Stimulated activated naive CD8-positive, alpha-beta T cell treated with anti-CD3 and anti-CD28 coated beads, Interleukin-15, Interleukin-2, amounts not matched to agents 100 ng/mL and 50 ng/mL, for 24 hours (primary cell): ENCODE results near the gene GALNT18.

Source experiments
- H3K27ac Mint-ChIP-seq: one replicate; pipeline ENCODE4 v1.8.0; 2021; ENCODE audit warnings: mild to moderate bottlenecking, mixed read lengths
- H3K27me3 Mint-ChIP-seq: one replicate; pipeline ENCODE4 v1.8.0; 2021; ENCODE audit warnings: mixed read lengths
- H3K36me3 Mint-ChIP-seq: one replicate; pipeline ENCODE4 v1.8.0; 2021; ENCODE audit warnings: low read depth, mixed read lengths
- H3K4me1 Mint-ChIP-seq: one replicate; pipeline ENCODE4 v1.8.0; 2021; ENCODE audit warnings: low read depth, mixed read lengths
- H3K4me3 Mint-ChIP-seq: one replicate; pipeline ENCODE4 v1.8.0; 2021; ENCODE audit warnings: mild to moderate bottlenecking, mixed read lengths
- H3K9me3 Mint-ChIP-seq: one replicate; pipeline ENCODE4 v1.8.0; 2021; ENCODE audit warnings: mixed read lengths

GALNT18 gene

GRCh38 chr11:11288972-11289616 lies 332.7 kb downstream of the GALNT18 start:
- peaks cover 6% of the 10 kb centered on the region for H3K4me1 Mint-ChIP-seq
- H3K36me3 Mint-ChIP-seq: no peaks in the 10 kb centered on the region
- H3K4me3 Mint-ChIP-seq: no peak overlapping the region
- H3K9me3 Mint-ChIP-seq: no peaks in the 10 kb centered on the region
- peaks cover 4% of the 10 kb centered on the region for H3K27me3 Mint-ChIP-seq
- H3K27ac Mint-ChIP-seq: no peak overlapping the region

DNA sequence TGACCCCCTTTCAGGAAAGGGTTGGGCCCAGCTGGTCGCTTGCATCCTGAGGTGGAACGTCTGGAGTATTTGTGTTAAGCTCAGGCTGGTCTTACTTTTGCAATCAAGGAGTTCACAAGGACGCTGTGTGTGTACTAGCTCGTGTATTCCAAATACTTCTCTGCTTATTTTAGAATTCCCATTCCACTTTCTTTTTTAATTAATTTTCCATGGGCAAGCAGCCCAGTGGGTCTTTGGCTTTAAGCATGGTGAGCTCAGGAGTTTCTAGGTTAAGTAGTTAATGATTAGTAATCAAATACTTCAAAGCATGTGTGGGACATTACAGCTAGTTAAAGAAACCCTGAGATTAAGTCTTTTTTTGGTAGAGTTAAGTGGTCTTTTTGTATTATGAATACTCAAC lies 337.3 kb downstream of the GALNT18 start:
- no peaks in the 10 kb centered on the region for H3K4me1 Mint-ChIP-seq
- H3K36me3 Mint-ChIP-seq: no peaks in the 10 kb centered on the region
- no peaks in the 10 kb centered on the region for H3K9me3 Mint-ChIP-seq
- H3K27me3 Mint-ChIP-seq: peaks cover 4% of the 10 kb centered on the region
- no peak overlapping the region for H3K27ac Mint-ChIP-seq
- H3K4me3 Mint-ChIP-seq: no peak overlapping the region

GRCh38 chr11:11281626-11282025 lies 340.2 kb downstream of the GALNT18 start:
- H3K27ac Mint-ChIP-seq: no peak overlapping the region
- H3K27me3 Mint-ChIP-seq: peaks cover 9% of the 10 kb centered on the region
- H3K4me1 Mint-ChIP-seq: no peaks in the 10 kb centered on the region
- H3K36me3 Mint-ChIP-seq: no peaks in the 10 kb centered on the region
- H3K4me3 Mint-ChIP-seq: no peak overlapping the region
- H3K9me3 Mint-ChIP-seq: no peaks in the 10 kb centered on the region

- H3K4me1 Mint-ChIP-seq: no peaks in the 10 kb centered on the region
- H3K9me3 Mint-ChIP-seq: no peaks in the 10 kb centered on the region
- H3K27ac Mint-ChIP-seq: no peak overlapping the region
- peaks cover 9% of the 10 kb centered on the region for H3K27me3 Mint-ChIP-seq
- no peaks in the 10 kb centered on the region for H3K36me3 Mint-ChIP-seq
- H3K4me3 Mint-ChIP-seq: no peak overlapping the region
Observed at GRCh38 chr11:11280826-11281225, 341.0 kb downstream of the GALNT18 start.

DNA sequence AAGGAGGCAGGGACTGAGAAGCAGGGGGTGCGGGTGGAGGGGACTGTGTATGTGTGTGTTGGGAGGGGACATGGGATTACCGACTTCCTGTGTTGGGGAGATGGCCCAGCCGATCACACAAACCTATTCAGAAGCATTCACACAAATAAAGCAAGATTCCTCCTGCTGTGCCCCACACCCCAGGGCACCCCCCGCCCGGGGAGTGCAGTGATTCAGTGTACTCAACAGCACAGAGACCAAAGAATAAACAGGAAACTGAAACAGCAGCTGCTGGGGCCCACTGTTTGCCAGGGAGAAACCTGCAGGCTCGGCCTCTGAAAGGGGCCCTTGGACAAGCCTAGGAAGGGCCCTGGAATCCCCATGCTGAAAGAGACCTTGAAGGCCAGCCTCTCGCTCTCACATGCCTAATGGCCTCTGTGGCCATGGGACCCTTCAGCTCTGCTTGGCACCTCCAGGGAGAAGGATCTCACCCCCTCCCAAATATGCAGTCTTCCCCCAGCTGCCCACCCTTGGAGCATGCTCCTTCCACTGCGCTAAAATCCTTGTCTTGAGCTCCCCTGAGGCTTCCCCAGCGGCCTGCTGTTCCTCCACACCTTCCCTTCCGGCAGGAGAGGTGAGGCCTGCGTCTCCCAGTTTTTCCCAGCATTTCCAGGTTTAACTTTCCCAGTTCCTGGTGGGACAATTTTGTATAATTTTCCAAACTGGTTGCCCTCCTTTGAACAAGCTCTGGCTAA lies 341.7 kb downstream of the GALNT18 start:
- Mint-ChIP-seq H3K27me3 (peaks cover 14% of the 10 kb centered on the region), H3K4me1 (no peaks in the 10 kb centered on the region), H3K4me3 (no peak overlapping the region), H3K27ac (no peak overlapping the region), H3K9me3 (no peaks in the 10 kb centered on the region), H3K36me3 (no peaks in the 10 kb centered on the region)

- no peaks in the 10 kb centered on the region for H3K4me1 Mint-ChIP-seq
- H3K27me3 Mint-ChIP-seq: peaks cover 17% of the 10 kb centered on the region
- H3K4me3 Mint-ChIP-seq: no peak overlapping the region
- H3K36me3 Mint-ChIP-seq: no peaks in the 10 kb centered on the region
- no peaks in the 10 kb centered on the region for H3K9me3 Mint-ChIP-seq
- no peak overlapping the region for H3K27ac Mint-ChIP-seq
Observed at GRCh38 chr11:11272254-11272653, 349.6 kb downstream of the GALNT18 start.

- no peak overlapping the region for H3K27ac Mint-ChIP-seq
Observed at GRCh38 chr11:11270236-11270775, 351.5 kb downstream of the GALNT18 start.

GRCh38 chr11:11268706-11269105 lies 353.1 kb downstream of the GALNT18 start:
- H3K27ac Mint-ChIP-seq: no peak overlapping the region
- H3K9me3 Mint-ChIP-seq: no peaks in the 10 kb centered on the region

More at GRCh38 chr11:11270236-11270775, 351.5 kb downstream of the GALNT18 start:
- Mint-ChIP-seq H3K9me3 (no peaks in the 10 kb centered on the region), H3K4me1 (peaks cover 7% of the 10 kb centered on the region), H3K4me3 (no peak overlapping the region), H3K36me3 (no peaks in the 10 kb centered on the region), H3K27me3 (peaks cover 11% of the 10 kb centered on the region)

GRCh38 chr11:11268119-11268518 lies 353.7 kb downstream of the GALNT18 start:
- H3K9me3 Mint-ChIP-seq: no peaks in the 10 kb centered on the region
- peaks cover 2% of the 10 kb centered on the region for H3K27me3 Mint-ChIP-seq
- H3K4me1 Mint-ChIP-seq: peaks cover 10% of the 10 kb centered on the region
- no peaks in the 10 kb centered on the region for H3K36me3 Mint-ChIP-seq
- H3K27ac Mint-ChIP-seq: no peak overlapping the region
- H3K4me3 Mint-ChIP-seq: no peak overlapping the region

More at GRCh38 chr11:11268706-11269105, 353.1 kb downstream of the GALNT18 start:
- Mint-ChIP-seq H3K27me3 (peaks cover 5% of the 10 kb centered on the region), H3K36me3 (no peaks in the 10 kb centered on the region), H3K4me3 (no peak overlapping the region), H3K4me1 (peaks cover 10% of the 10 kb centered on the region)

DNA sequence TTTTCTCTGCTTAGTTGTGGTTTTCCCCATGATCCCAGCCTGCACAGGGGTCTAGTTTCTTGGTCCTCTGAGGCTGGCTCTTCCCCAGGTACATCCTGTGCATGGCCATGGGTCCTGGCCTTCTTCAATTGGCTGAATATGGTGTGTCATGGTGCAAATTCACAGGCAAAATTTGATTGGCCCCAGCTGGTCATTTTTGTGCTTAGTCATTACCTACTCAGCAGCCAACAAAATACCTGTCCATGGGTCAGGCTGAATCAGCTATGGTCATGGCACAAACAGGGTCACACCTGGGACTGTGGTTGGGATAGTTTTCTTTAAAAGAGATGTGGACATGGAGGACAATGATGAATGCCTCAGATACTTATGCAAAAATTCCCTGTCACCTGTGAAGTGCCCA lies 354.5 kb downstream of the GALNT18 start:
- Mint-ChIP-seq H3K27me3 (no peaks in the 10 kb centered on the region), H3K4me1 (peaks cover 10% of the 10 kb centered on the region), H3K4me3 (no peak overlapping the region), H3K36me3 (no peaks in the 10 kb centered on the region), H3K27ac (no peak overlapping the region), H3K9me3 (no peaks in the 10 kb centered on the region)

DNA sequence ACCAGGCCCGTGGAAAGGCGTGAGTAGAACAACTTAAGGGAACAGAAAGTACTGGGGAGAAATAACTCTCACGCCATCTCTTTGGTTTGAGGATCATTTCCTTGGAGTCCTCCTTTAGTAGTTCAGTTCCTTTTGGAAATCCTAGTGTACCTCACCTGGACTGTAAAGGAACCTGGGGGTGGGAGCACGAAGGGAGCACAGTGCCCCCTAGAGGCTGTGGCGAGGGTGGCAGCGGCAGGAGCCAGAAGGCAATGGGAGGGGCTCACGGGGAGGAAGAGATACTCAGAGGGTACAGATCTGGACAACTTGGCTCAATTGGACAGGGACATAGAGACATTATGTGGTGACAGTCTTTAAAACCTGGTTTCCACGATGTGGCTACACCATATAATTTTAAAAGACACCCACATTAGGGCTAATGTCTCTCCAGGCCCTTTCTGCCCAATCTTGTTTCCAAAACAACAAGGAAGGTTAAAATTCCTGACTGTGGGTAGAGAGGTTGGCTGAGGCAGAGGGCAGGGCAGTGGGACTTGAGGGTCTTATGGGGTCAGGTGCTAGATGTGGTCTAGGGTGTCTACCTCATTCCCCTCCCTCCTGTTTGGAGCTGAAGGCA lies 355.7 kb downstream of the GALNT18 start:
- Mint-ChIP-seq H3K9me3 (no peaks in the 10 kb centered on the region), H3K27me3 (no peaks in the 10 kb centered on the region), H3K4me3 (no peak overlapping the region), H3K36me3 (no peaks in the 10 kb centered on the region), H3K27ac (no peak overlapping the region), H3K4me1 (peaks cover 10% of the 10 kb centered on the region)

DNA sequence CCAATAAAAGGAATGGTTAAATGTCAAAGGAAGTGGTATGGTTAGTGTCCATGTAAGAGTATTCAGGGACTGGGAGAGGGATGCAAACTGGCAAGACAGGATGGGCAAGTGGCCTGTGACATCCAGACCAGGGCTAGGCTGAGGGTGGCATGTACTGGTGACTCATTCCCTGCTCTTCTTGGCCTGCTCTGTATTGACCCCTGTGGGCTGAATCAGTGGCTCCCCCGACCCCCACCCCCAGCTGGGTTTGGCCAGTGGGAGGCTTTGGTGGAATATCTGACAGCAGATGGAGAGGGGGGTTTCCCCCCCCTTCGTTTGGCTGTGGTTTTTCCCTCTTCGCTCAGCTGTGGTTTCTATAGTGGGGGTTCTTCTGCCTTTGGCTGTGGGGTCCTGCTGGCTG lies 356.5 kb downstream of the GALNT18 start:
- Mint-ChIP-seq H3K9me3 (no peaks in the 10 kb centered on the region), H3K27me3 (peaks cover 4% of the 10 kb centered on the region), H3K4me3 (no peak overlapping the region), H3K27ac (no peak overlapping the region), H3K36me3 (no peaks in the 10 kb centered on the region), H3K4me1 (peaks cover 10% of the 10 kb centered on the region)

GRCh38 chr11:11263238-11264005 lies 358.4 kb downstream of the GALNT18 start:
- Mint-ChIP-seq H3K27ac (no peak overlapping the region), H3K27me3 (peaks cover 10% of the 10 kb centered on the region), H3K4me3 (no peak overlapping the region), H3K9me3 (no peaks in the 10 kb centered on the region), H3K4me1 (peaks cover 10% of the 10 kb centered on the region), H3K36me3 (no peaks in the 10 kb centered on the region)

DNA sequence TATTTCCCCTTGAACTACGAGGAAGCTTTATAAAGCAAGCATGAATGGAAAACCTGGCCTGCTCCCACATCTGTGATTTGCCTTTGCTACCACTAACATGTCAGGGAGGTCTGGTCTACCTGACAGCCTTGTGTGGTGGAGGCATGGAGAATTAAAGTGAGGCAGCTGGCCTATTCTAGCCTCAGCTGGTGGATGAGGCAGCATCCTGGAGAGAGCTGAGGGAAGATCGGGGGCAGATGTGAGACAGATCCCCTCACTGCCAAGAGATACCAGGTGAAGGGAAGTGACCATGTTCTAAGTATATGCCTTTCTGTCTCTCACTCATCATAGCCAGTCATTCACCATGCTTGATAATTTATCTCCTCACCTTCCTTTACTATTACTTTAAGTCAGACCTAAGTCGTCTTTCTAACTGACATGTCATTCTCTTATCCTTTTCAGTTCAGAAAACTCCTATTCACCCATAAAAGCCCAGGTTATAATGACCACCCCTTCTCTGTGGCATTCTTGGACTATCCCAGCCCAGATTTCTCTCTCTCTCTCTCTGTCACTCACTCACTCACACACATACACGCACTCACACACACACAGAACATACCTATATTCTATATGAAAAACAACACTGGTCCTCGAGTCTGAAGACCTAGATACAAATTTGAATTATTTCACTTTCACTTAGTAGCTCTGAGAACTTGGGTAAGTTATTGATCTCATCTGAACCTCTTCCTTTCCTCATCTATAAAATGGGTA lies 359.5 kb downstream of the GALNT18 start:
- H3K9me3 Mint-ChIP-seq: no peaks in the 10 kb centered on the region
- H3K4me3 Mint-ChIP-seq: no peak overlapping the region
- peaks cover 10% of the 10 kb centered on the region for H3K4me1 Mint-ChIP-seq
- H3K36me3 Mint-ChIP-seq: no peaks in the 10 kb centered on the region
- no peak overlapping the region for H3K27ac Mint-ChIP-seq
- peaks cover 10% of the 10 kb centered on the region for H3K27me3 Mint-ChIP-seq
